MM.1S (cell line): ENCODE measurements around the gene PEA15.

ENCODE experiments used
- EZH2 ChIP-seq: fragments of 300-600 bp; sonication (generic); optimal IDR thresholded peaks from 2 replicates; pipeline ENCODE3; 2017; ENCODE audit warnings: low read depth, mild to moderate bottlenecking, antibody characterized with exemption, low read length, mixed read lengths
- EZH2phosphoT487 ChIP-seq: fragments of 300-600 bp; sonication (generic); IDR thresholded peaks from 2 replicates; pipeline ENCODE4 v1.6.1; 2018; ENCODE audit warnings: antibody characterized with exemption, low read length
- TF ChIP-seq, protein P1 (sequence below): fragments of 300-600 bp; sonication (generic); IDR thresholded peaks from 2 replicates; pipeline ENCODE4 v1.5.1; 2016; ENCODE audit warnings: antibody characterized with exemption, low read length, mixed read lengths

DNA sequence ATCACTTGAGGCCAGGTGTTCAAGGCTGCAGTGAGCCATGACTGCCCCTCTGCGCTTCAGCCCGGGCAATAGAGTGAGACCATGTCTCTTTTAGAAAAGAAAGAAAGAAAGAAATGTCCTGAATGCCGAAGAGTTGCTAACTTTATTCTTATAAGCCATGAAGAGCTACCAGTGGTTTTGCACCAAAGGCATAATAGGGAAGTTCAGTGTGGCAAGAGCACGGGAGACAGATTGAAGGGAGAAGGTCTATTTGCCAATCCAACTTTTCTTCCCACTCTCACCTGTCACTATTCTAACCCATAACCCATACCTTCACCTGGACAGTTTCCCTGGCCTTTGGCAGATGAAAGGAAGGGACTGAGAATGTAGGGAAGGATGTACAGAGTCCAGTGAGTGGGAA, 4.4 kb upstream of the PEA15 start:
- TF ChIP-seq, protein P1, sequence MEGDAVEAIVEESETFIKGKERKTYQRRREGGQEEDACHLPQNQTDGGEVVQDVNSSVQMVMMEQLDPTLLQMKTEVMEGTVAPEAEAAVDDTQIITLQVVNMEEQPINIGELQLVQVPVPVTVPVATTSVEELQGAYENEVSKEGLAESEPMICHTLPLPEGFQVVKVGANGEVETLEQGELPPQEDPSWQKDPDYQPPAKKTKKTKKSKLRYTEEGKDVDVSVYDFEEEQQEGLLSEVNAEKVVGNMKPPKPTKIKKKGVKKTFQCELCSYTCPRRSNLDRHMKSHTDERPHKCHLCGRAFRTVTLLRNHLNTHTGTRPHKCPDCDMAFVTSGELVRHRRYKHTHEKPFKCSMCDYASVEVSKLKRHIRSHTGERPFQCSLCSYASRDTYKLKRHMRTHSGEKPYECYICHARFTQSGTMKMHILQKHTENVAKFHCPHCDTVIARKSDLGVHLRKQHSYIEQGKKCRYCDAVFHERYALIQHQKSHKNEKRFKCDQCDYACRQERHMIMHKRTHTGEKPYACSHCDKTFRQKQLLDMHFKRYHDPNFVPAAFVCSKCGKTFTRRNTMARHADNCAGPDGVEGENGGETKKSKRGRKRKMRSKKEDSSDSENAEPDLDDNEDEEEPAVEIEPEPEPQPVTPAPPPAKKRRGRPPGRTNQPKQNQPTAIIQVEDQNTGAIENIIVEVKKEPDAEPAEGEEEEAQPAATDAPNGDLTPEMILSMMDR, result no peak
- TF ChIP-seq EZH2phosphoT487 (no peak), EZH2 (no peak)
